22Rv1 (cell line): ENCODE measurements around the gene INSL6.

Source experiments
- CTCF ChIP-seq: fragments of 450-650 bp; IDR thresholded peaks from 2 replicates; pipeline ENCODE4 v1.5.1; 2017; ENCODE audit warnings: mild to moderate bottlenecking
- ZFX ChIP-seq: fragments of 450-650 bp; IDR thresholded peaks from 2 replicates; pipeline ENCODE4 v1.6.1; 2017; ENCODE audit warnings: antibody characterized with exemption, borderline replicate concordance

DNA sequence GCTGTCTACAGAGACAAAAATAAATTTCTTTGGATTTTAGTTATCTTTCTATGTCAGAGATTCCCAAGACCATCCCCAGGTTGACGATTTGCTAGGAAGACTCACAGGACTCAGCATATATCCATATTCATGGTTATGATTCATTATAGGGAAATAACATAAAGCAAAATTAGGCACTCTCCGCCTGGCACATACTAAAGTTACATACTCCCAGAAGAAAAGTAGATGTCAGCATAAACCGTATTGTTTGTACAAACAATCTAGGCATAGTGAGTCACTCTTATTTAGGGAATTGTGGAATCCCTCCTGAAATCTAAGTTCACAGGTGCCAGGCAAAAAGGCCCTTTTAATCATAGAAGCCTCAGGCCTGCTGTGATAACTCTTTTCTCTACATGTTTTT, 62.9 kb downstream of the INSL6 start:
- no peak for TF ChIP-seq CTCF
- no peak for TF ChIP-seq ZFX
